Measurements from ENCODE around the gene BRD9. TPM values are rescaled to one million over a fixed set of nuclear protein-coding genes. Genes with fewer than 3 reads are reported as not detected.

Gene BRD9
- total and polyA plus RNA-seq, 2 experiments from 2014 or later = 17.8 to 20.3 TPM

DNA sequence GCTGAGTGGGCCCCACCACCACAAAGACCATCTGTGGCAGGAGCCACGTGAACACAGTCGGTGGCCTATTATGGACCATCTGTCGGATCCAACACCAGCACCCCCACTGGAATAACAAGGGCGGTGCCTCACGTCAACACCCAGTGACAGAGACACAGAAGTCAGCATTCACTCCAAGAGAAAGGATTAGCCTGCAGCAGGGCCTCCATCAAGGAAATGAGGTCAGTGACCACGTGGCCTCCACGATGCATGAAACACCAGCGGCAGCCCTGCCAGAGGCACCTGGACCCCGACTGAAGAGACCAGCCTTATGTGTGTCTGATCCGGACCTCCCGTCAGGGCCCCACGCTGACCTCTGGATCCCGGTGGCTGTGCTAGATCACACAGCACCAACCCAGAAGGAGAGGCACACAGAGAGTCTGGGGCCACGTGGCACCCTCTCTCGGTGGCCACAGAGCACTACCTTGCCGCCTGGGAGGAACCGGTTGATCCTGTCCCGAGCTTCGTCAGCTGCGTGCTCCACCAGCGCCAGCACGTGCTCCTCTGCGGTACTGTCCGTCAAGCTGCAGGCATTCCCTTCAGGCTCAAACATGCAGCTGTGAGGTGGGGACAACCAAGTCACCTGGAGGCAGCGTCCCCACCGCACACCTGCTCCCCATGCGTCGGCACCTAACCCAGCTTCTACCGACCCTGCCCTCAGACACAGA, 9.0 kb downstream of the BRD9 start:
- 98% methylated on average over 29 of the region's 29 CpGs for WGBS (ENCODE audit: low lambda C conversion rate, missing lambda C conversion rate)

DNA sequence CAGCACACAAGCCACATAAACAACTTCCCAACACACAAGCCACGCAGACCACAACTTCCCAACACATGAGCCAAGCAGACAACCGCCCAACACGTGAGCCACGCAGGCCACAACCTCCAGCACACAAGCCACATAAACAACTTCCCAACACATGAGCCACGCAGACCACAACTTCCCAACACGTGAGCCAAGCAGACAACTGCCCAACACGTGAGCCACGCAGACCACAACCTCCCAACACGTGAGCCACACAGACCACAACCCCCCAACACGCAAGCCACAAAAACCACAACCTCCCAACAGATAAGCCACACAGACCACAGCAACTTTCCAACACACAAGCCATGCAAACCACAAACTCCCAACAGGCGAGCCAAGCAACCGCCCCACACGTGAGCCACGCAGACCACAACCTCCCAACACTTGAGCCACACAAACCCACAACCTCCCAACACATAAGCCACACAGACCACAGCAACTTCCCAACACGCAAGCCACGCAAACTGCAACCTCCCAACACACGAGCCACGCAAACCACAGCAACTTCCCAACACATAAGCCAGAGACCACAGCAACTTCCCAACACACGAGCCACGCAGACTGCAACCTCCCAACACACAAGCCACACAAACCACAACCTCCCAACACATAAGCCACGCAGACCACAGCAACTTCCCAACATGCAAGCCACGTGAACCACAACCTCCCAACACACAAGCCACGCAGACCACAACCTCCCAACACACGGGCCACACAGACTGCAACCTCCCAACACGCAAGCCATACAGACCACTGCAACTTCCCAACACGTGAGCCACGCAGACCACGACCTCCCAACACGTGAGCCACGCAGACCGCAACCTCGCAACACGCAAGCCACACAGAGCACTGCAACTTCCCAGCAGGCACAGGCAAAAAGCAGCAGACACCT, 10.1 kb downstream of the BRD9 start:
- no peak for DNase-seq (ENCODE audit: low spot score)
- TF ChIP-seq EZH2phosphoT487 (IDR thresholded peaks at IDR 0.05; ENCODE audit: low read depth, severe bottlenecking, unreplicated experiment) = no peak
- no peaks in the 10 kb centered on the region for H3K36me3 ChIP-seq (replicated peaks; ENCODE audit: insufficient read depth, low read depth)
- H3K4me3 ChIP-seq = no peak overlapping the region
- no peaks in the 10 kb centered on the region for H3K4me1 ChIP-seq (ENCODE audit: insufficient read depth)
- peaks cover 4% of the 10 kb centered on the region for H4K20me1 ChIP-seq (ENCODE audit: insufficient read depth, poor library complexity, severe bottlenecking)
- no peaks in the 10 kb centered on the region for H3K27me3 ChIP-seq
- H2AFZ ChIP-seq = no peak overlapping the region
- H3K9me3 ChIP-seq (ENCODE audit: low read depth) = no peaks in the 10 kb centered on the region
- peaks cover 14% of the 10 kb centered on the region for H3K79me2 ChIP-seq
- H3K9me2 ChIP-seq (replicated peaks; ENCODE audit: insufficient read depth) = no peaks in the 10 kb centered on the region
- H3K4me2 ChIP-seq = no peak overlapping the region
- H3K27ac ChIP-seq = no peak overlapping the region
- WGBS (ENCODE audit: low lambda C conversion rate, missing lambda C conversion rate) = over 99% methylated on average over 33 of the region's 33 CpGs

More for the DNA sequence above, 9.0 kb downstream of the BRD9 start:
- peaks cover 4% of the 10 kb centered on the region for H4K20me1 ChIP-seq (ENCODE audit: insufficient read depth, poor library complexity, severe bottlenecking)
- H3K4me3 ChIP-seq = no peak overlapping the region
- no peaks in the 10 kb centered on the region for H3K9me2 ChIP-seq (replicated peaks; ENCODE audit: insufficient read depth)
- DNase-seq (ENCODE audit: low spot score) = no peak
- H2AFZ ChIP-seq = no peak overlapping the region
- H3K4me1 ChIP-seq (ENCODE audit: insufficient read depth) = no peaks in the 10 kb centered on the region
- no peak for TF ChIP-seq EZH2phosphoT487 (IDR thresholded peaks at IDR 0.05; ENCODE audit: low read depth, severe bottlenecking, unreplicated experiment)
- TF ChIP-seq, protein P1, sequence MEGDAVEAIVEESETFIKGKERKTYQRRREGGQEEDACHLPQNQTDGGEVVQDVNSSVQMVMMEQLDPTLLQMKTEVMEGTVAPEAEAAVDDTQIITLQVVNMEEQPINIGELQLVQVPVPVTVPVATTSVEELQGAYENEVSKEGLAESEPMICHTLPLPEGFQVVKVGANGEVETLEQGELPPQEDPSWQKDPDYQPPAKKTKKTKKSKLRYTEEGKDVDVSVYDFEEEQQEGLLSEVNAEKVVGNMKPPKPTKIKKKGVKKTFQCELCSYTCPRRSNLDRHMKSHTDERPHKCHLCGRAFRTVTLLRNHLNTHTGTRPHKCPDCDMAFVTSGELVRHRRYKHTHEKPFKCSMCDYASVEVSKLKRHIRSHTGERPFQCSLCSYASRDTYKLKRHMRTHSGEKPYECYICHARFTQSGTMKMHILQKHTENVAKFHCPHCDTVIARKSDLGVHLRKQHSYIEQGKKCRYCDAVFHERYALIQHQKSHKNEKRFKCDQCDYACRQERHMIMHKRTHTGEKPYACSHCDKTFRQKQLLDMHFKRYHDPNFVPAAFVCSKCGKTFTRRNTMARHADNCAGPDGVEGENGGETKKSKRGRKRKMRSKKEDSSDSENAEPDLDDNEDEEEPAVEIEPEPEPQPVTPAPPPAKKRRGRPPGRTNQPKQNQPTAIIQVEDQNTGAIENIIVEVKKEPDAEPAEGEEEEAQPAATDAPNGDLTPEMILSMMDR (IDR thresholded peaks at IDR 0.05; ENCODE audit: poor library complexity) = no peak
- no peak for TF ChIP-seq EZH2 (IDR thresholded peaks at IDR 0.05; ENCODE audit: borderline replicate concordance)
- H3K9me3 ChIP-seq (ENCODE audit: low read depth) = no peaks in the 10 kb centered on the region
- no peak overlapping the region for H3K4me2 ChIP-seq
- H3K79me2 ChIP-seq = peaks cover 16% of the 10 kb centered on the region
- no peaks in the 10 kb centered on the region for H3K36me3 ChIP-seq (replicated peaks; ENCODE audit: insufficient read depth, low read depth)
- no peaks in the 10 kb centered on the region for H3K27me3 ChIP-seq
- no peak overlapping the region for H3K27ac ChIP-seq

DNA sequence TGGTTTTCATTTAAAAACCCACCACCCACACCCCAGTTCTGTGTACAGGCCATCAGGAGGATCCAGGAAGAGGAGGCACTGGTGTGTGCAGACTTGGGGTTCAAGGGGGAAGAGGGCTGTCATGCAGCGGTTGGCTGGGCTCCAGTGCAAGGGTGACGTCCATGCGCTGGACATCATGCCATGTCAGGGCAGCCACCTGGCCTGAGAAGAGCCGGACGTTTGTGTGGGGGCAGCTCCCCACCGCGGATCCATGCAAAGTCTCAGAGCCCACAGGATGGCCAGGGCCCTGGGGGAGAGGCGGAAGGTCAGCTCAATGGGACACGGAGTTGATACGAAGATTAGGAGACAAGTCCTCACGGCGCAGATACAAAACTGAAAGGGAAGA, 11.1 kb downstream of the BRD9 start:
- WGBS (ENCODE audit: low lambda C conversion rate, missing lambda C conversion rate) = 96% methylated on average over 12 of the region's 12 CpGs
- Histone ChIP-seq H3K4me1 (ENCODE audit: insufficient read depth) (no peaks in the 10 kb centered on the region), H3K9me2 (replicated peaks; ENCODE audit: insufficient read depth) (no peaks in the 10 kb centered on the region), H3K27me3 (no peaks in the 10 kb centered on the region), H3K79me2 (peaks cover 14% of the 10 kb centered on the region), H3K9me3 (ENCODE audit: low read depth) (no peaks in the 10 kb centered on the region), H3K36me3 (replicated peaks; ENCODE audit: insufficient read depth, low read depth) (no peaks in the 10 kb centered on the region), H2AFZ (no peak overlapping the region), H3K27ac (no peak overlapping the region), H3K4me2 (no peak overlapping the region), H4K20me1 (ENCODE audit: insufficient read depth, poor library complexity, severe bottlenecking) (peaks cover 4% of the 10 kb centered on the region), H3K4me3 (no peak overlapping the region)
- DNase-seq (ENCODE audit: low spot score) = no peak
- no peak for TF ChIP-seq EZH2 (IDR thresholded peaks at IDR 0.05; ENCODE audit: borderline replicate concordance)
- TF ChIP-seq, protein P1 (IDR thresholded peaks at IDR 0.05; ENCODE audit: poor library complexity) = no peak
- TF ChIP-seq EZH2phosphoT487 (IDR thresholded peaks at IDR 0.05; ENCODE audit: low read depth, severe bottlenecking, unreplicated experiment) = no peak
